Neural crest cell (in vitro differentiated cells): Measurements from ENCODE around the gene GIMAP5. TPM values are rescaled to one million over a fixed set of nuclear protein-coding genes. Genes with fewer than 3 reads are reported as not detected.

Experiments
- DNase-seq: peaks from one replicate; pipeline ENCODE4 v3.0.0; 2021; ENCODE audit warnings: low read depth, mixed read lengths, low spot score
- H3K27ac Mint-ChIP-seq: one replicate; pipeline ENCODE4 v1.8.0; 2021; ENCODE audit warnings: mild to moderate bottlenecking, mixed read lengths; ENCODE audit not compliant: unreplicated experiment
- H3K27me3 Mint-ChIP-seq: 2 replicates; pipeline ENCODE4 v1.8.0; 2021; ENCODE audit warnings: low read depth, mild to moderate bottlenecking, mixed read lengths
- H3K36me3 Mint-ChIP-seq: 2 replicates; pipeline ENCODE4 v1.8.0; 2021; ENCODE audit warnings: low read depth, mild to moderate bottlenecking, mixed read lengths
- H3K4me1 Mint-ChIP-seq: 2 replicates; pipeline ENCODE4 v1.8.0; 2021; ENCODE audit warnings: mixed read lengths
- H3K4me3 Mint-ChIP-seq: one replicate; pipeline ENCODE4 v1.8.0; 2021; ENCODE audit warnings: mild to moderate bottlenecking, mixed read lengths
- H3K9me3 Mint-ChIP-seq: 2 replicates; pipeline ENCODE4 v1.8.0; 2021; ENCODE audit warnings: mixed read lengths
- total RNA-seq: library from RNA; stranded (reverse); gene quantifications from 2 replicates; pipeline ENCODE4 v1.2.1, GENCODE V29; 2021
- TF ChIP-seq, protein P1 (sequence below): fragments of 200-600 bp; sonication (generic); conservative IDR thresholded peaks from 2 replicates; pipeline ENCODE4 v1.5.0; 2021; ENCODE audit warnings: antibody characterized with exemption, mild to moderate bottlenecking

The GIMAP5 gene
- total RNA-seq, 1 donor from 2014 or later, result 0.19 TPM

DNA sequence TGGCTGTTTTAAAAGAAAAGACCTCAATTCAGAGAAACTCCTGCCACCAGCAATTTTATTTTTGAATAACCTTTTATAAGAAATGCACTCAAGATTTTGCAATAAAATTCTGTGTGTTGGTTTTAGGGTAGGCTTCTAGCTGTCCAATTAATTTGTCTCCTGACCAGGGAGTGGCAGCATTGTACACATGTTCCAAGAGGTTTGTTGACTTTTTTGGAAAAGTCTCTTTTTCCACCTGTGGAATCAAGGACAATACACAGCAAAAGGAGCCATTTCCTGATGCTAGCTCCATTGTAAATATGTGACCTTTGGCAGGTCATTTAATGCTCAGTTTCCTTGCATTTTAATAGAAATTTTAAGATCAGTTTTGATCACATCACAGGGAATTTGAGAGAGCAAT is 1.8 kb downstream of the GIMAP5 start:
- Mint-ChIP-seq H3K4me1 (peaks cover 16% of the 10 kb centered on the region), H3K27me3 (peaks cover 22% of the 10 kb centered on the region), H3K9me3 (no peaks in the 10 kb centered on the region), H3K36me3 (no peaks in the 10 kb centered on the region), H3K27ac (no peak overlapping the region), H3K4me3 (no peak overlapping the region)
- no peak for DNase-seq
- TF ChIP-seq, protein P1, sequence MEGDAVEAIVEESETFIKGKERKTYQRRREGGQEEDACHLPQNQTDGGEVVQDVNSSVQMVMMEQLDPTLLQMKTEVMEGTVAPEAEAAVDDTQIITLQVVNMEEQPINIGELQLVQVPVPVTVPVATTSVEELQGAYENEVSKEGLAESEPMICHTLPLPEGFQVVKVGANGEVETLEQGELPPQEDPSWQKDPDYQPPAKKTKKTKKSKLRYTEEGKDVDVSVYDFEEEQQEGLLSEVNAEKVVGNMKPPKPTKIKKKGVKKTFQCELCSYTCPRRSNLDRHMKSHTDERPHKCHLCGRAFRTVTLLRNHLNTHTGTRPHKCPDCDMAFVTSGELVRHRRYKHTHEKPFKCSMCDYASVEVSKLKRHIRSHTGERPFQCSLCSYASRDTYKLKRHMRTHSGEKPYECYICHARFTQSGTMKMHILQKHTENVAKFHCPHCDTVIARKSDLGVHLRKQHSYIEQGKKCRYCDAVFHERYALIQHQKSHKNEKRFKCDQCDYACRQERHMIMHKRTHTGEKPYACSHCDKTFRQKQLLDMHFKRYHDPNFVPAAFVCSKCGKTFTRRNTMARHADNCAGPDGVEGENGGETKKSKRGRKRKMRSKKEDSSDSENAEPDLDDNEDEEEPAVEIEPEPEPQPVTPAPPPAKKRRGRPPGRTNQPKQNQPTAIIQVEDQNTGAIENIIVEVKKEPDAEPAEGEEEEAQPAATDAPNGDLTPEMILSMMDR, result no peak

DNA sequence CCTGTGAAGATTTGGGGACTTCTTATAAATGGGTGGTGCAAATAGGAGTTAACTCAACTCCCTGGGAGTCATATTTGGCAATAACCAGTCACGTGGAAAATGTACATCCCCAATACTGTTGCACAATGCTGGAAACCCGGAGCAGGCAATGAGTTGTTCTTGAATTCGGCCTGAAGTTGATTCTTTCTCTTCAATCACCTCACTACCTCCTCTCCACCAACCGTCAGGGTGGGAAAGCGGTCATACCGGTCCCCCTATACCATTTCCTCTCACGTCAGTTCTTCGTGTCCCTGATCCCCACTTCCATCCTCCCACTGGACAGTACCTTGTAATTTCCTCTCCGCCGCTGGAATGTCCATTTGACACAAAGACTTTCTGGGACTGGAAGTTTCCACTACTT is 2.8 kb downstream of the GIMAP5 start:
- H3K27me3 Mint-ChIP-seq, result peaks cover 29% of the 10 kb centered on the region
- H3K27ac Mint-ChIP-seq, result no peak overlapping the region
- DNase-seq, result no peak
- H3K36me3 Mint-ChIP-seq, result no peaks in the 10 kb centered on the region
- H3K9me3 Mint-ChIP-seq, result no peaks in the 10 kb centered on the region
- peaks cover 16% of the 10 kb centered on the region for H3K4me1 Mint-ChIP-seq
- H3K4me3 Mint-ChIP-seq, result no peak overlapping the region
- TF ChIP-seq, protein P1, result no peak

DNA sequence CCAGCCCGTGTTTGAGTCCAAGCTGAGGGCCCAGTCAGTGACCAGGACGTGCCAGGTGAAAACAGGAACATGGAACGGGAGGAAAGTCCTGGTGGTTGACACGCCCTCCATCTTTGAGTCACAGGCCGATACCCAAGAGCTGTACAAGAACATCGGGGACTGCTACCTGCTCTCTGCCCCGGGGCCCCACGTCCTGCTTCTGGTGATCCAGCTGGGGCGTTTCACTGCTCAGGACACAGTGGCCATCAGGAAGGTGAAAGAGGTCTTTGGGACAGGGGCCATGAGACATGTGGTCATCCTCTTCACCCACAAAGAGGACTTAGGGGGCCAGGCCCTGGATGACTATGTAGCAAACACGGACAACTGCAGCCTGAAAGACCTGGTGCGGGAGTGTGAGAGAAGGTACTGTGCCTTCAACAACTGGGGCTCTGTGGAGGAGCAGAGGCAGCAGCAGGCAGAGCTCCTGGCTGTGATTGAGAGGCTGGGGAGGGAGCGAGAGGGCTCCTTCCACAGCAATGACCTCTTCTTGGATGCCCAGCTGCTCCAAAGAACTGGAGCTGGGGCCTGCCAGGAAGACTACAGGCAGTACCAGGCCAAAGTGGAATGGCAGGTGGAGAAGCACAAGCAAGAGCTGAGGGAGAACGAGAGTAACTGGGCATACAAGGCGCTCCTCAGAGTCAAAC is 5.2 kb downstream of the GIMAP5 start:
- Mint-ChIP-seq H3K27ac (no peak overlapping the region), H3K9me3 (no peaks in the 10 kb centered on the region), H3K27me3 (peaks cover 32% of the 10 kb centered on the region), H3K4me1 (no peaks in the 10 kb centered on the region), H3K4me3 (no peak overlapping the region), H3K36me3 (no peaks in the 10 kb centered on the region)
- no peak for DNase-seq
- TF ChIP-seq, protein P1, result no peak

DNA sequence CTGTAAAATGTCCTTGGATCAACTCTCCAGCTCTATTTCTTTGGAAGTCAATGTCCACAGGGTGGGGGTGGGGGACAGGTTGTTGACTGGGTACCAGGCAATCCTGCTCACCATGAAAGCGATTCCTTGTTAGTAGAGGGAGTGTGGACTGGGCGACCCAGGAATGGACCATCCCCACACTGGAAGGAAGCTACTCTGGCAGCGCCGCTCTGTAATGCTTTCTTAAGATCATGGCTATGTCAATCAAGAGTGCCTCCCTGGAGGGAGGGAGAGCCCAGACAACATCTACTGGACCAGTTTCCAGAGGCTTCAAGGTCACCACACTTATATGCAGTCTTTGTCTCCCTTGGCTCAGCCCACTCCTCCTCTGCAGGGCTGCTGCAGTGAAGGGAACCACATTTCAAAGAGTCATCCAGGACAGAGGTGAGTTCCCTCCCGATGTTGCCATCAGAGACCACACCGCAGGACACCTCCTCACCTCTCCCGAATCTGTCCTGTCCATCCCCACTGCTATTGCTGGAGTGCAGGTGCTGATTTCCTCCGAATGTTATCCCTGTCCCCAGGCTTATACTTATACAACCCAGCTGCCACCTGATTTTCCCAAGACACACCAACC is 6.9 kb downstream of the GIMAP5 start:
- no peak overlapping the region for H3K4me3 Mint-ChIP-seq
- H3K36me3 Mint-ChIP-seq, result no peaks in the 10 kb centered on the region
- no peaks in the 10 kb centered on the region for H3K4me1 Mint-ChIP-seq
- H3K27ac Mint-ChIP-seq, result no peak overlapping the region
- H3K27me3 Mint-ChIP-seq, result peaks cover 32% of the 10 kb centered on the region
- H3K9me3 Mint-ChIP-seq, result no peaks in the 10 kb centered on the region
- DNase-seq, result no peak
- TF ChIP-seq, protein P1, result no peak

DNA sequence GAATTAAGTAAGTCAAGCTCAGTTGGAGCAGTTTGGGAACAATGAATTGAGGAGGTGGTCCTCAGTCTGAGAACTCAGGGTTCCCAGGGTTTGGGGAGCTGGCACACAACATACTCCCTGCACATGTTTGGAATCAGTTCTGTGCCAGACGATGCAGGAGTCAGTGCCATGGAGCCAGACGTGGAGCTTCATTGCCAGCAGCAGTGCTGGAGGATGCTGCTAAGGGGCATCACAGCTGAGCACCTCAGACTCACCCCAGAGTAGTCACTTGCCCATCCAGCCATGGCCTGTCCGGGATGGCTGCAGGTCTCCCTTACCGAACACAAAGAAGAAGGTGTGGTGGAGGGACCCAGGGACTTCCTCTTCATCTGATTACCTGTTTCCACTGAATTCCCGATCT is 7.9 kb downstream of the GIMAP5 start:
- no peaks in the 10 kb centered on the region for H3K4me1 Mint-ChIP-seq
- H3K27me3 Mint-ChIP-seq, result peaks cover 31% of the 10 kb centered on the region
- no peak overlapping the region for H3K27ac Mint-ChIP-seq
- no peaks in the 10 kb centered on the region for H3K36me3 Mint-ChIP-seq
- H3K4me3 Mint-ChIP-seq, result no peak overlapping the region
- TF ChIP-seq, protein P1, result no peak
- DNase-seq, result no peak
- H3K9me3 Mint-ChIP-seq, result no peaks in the 10 kb centered on the region
